GM19463 (cell line): Measurements from ENCODE around the gene RBM20.

ENCODE experiments used
- ATAC-seq: cut with Tn5 transposase; IDR thresholded peaks from one replicate; pipeline ENCODE4 v1.9.1; 2021; ENCODE audit warnings: mild to moderate bottlenecking, moderate library complexity; ENCODE audit not compliant: unreplicated experiment

Gene RBM20

DNA sequence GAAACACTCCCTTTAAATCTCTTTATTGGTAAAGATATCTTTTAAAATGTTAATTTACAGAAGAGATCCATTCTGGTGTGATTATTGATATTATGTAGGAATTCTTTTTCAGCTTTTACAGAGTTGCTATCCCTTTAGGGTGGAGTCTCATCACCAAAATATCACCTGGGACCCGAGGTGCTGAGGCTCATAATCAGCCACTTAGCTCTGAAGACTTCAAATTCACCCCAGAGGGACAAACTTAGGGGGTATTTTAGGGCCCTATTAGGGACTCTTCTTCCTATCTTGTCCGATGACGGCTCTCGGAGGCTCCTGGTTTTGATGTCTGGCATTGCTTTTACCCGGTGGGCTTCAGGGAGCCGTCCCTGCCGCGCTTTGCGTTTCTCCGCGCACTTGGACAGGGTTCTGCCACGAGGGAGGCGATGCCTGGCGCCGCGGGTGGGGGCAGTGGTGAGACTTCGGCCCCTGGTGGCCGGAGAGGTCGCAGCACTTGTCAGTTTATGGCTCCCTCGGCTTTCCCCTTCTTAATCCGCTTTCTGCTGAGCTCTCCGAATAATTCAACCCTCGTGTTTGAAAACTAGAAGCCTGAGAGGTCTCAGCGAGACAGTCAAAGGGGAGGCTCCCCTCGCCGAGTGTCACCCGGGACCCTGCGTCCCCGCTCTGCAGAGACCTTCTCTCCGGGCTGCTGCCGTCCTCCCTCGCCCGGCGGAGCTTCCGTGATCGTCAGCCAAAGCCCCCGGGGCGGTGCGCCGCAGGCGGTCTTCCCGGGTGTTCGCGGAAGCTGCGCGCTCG is 27.8 kb downstream of the RBM20 start:
- ATAC-seq = peak; percentile 100

DNA sequence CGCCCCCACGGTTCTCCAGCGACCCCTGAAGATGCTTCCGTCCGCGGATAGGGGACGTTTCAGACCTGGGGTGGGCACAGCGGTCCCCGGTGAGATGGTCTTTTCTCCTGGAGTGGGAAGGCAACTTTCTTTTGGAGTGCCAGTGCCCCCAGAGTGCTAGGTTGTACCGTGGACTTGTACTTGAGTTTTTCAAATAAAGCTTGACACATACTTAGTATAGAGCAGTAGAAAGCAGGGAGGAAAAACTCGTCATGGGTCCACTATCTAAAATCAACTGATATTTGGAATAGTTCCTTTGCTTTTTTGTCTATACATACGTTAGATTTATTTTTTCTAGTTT is 28.4 kb downstream of the RBM20 start:
- ATAC-seq = peak; percentile 20

DNA sequence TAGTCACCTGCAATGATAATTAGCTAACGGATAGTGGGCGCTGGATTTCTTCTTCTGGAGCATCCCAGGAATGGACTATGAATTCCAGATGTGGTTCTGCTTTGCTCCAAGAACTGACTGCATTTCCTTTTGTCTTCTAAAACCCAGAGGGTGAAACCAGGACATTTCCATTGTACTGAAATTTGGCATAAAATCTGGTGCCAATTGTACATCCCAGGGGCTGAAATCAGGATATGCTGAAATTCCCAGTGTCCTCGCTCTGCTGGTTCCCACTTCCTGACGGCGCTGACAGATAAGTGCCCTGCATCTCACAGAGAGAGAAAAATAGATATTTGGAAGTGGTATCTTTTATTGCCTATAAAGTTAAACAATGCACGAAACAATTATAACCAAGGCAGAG is 31.9 kb downstream of the RBM20 start:
- ATAC-seq = no peak

DNA sequence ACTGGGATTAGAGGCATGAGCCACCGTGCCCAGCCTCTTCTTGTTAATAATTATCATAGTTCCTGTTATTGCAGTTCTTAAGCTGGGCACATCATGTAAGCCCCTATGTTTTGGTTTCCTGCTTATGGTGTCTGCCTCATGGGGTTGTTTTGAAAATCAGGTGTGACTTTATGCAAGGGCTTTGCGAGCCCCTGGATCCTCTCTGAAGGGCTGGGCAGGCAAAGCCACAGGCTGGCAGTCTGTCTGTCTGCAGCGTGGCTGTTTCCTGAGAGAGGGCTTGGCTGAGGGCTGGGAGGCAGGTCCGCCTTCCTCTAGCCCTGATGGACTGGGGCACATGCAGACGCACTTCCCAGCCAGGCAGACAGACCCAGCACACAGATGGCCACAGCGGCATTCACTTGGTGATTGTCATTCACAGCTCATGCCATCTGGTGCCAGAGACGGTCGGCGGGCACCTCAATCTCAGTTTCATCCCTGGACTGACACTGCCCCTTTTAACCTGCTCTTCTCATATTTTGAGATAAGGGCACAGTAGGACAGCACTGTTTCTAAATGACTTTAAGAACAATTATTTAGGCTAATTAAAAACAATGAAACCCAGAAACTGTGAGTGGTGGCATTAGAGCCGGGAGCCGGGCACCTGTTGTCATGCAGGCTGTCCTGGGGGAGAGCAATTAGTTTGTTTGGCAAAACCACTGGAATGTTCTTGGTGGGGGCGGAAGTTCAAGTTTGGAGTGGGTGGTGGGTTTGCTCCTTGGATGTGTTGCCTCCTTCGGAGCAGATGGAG is 35.5 kb downstream of the RBM20 start:
- ATAC-seq = no peak

DNA sequence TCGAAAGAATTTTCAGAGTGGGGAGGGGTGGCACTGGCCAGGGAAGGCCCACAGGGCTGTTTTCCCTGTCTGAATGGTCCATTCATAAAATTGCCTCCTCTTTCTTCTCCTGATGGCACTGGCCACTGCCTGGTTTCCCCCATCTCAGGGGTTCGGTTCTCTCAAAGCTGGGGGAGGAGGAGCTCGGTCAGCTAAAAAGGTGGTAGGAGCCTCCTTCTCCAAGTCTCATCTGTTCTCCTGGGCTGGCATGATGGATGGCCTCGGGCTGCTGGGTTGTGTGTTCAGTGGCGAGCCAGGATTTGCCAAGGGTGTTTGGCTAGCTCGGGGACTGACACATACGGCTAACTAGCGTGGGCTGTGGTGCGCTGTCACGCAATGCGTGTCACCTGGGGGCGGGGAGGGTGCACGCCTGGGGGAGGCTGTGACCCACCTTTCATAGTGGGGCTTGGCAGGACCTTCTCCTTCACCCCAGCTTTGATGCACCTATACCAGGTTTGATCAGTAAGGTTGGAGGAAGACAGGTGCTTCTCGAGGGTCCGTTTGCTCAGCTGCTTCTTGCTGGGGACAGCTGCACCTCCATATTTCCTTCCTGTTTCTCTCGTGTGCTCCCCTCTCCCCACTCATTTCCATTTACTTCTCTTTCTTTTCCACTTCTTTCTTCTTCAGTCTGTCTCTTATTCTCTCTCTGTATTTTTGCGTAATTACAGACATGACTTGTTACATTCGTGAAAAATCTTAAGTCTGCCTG is 36.3 kb downstream of the RBM20 start:
- ATAC-seq = no peak

DNA sequence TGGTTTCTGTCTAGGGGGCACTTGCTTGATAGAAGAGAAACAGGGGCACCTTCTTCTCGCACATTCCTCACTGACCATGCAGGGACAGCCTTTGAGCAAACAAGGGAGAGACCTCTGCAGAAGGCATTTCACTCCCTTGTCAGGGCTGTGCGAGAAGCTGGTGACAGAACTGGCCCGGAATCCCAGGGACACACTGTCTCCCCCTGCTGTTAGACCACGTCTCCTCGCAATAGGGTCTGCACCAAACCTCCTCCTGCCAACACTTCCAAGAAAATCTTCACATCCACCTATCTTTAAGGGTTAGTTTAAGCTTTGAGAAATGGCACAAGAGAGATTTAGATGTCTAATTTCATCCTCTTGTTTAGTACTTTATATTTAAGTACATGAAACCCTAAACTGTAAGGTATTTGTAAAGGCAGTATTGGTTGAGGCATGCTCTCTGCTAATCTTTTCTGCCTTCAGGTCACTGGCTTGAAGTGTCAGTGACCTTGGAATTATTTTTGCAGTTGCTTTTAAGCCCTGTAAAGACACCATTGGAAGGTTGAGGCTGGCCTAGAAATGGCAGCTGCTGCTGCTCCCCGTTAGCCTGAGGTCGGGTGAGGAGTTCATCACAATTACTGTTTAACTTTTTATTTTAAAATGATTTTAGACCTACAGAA is 37.0 kb downstream of the RBM20 start:
- ATAC-seq = no peak

DNA sequence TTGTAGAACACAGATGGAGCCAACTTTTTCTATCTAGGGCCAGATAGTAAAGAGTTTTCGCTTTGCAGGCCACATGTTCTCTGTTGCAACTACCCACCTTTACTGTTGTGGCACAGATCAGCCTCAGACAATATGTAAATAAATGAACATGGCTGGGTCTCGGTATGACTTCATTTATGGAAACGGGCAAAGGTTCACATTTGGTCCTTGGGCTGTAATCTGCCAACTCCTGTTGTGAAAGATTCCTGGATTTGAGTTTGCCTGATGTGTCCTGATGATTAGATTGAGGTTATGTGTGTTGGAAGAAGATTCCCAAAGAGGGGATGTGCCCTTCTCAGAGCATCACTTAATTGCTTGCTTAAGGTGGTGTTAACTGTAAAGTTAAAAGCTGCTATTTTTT is 38.2 kb downstream of the RBM20 start:
- no peak for ATAC-seq

DNA sequence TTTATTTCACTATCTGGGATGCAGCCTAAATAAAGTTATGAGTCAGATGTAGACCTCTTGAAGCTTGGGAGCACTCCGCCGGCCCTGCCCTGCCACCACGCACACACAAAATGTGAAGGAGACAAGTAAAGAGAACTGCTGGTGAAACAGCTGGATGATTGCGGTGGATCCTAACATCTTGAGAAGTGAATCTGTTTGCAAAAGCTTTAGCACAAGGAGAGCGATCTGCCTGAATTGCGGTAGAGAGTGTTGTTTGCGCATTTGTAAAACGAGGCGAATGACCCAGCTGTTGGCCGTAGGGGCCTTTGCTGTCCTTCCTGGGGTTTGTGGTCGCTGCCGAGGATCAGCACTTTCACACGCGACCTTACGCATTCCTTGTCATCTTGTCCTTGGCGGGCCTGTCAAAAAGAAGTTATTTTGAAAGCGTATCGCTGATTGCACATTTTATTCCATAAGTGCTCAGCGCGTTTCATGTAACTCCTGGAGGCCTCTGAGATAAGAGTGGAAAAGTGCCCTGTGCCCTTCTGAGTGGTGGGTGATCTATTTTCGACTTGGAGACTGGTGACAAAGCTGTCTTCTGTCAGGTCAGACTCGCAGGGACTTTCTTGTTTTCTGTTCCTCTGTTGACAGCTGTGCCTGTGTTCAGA is 40.8 kb downstream of the RBM20 start:
- ATAC-seq = no peak

DNA sequence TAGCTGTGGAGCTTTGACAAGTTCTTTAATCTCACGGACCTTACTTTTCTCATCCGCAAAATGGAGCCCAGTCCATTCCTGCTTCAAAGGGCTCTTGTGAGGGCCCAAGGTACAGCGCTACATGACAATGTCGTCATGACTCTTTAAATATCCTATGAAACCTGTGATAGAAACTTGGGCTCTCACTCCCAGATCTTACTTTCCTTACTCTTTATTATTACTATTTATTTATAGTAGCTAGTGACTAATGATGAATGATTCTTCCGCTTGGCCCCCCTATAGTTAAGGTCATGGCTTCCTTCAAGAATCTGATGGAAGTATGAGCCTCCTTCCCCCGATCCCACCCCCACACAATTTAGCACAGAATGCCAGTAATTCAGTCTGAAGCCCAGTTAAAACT is 41.9 kb downstream of the RBM20 start:
- ATAC-seq = no peak

DNA sequence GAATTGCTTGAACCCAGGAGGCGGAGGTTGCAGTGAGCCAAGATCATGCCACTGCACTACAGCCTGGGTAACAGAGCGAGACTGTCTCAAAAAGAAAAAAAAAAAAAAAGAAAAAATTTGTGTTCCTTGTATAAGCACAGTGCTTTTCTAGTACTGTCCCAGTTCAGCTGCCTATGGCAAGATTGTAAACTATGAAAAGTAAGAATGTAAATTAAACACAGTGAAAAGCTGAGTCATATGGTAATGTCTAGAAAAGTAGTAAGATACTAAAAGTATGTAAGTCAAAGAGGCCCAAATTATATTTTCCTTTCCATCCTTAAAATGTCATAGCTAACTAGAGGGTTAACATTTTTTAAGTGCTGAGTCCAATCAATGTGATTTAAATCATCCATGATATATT is 42.8 kb downstream of the RBM20 start:
- ATAC-seq = no peak

DNA sequence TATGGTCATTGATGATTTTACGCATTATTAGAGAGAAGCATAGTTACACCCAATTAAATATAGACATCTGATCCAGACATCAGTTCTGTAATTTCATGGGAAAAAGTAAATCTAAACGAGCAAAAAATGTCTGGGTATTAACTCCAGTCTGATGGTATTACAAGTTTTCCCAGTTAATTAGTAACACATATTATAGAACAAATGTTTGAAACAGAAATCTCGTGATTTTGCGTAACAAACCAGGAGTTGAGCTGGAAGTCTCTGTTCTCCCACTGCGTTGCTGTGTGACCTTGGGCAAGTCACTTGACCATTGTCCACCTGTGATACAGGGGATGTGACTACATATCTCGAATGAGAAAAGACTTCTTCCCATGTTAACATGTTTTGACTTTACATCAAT is 43.3 kb downstream of the RBM20 start:
- ATAC-seq = no peak

DNA sequence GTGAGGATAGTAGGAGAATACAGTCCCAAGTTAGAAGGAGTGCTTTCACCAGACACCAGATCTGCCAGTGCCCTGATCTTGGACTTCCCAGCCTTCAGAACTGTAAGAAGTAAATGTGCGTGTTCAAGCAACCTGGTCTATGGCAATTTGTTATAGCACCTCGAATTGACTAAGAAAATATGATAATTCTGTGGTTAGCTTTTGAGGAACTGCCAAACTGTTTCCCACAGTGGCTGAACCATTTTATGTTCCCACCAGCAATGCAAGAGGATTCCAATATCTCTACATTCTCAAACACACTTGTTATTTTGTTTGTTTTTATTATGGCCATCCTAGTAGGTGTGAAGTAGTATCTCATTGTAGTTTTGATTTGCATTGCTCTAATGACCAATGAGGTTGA is 47.0 kb downstream of the RBM20 start:
- ATAC-seq = no peak

DNA sequence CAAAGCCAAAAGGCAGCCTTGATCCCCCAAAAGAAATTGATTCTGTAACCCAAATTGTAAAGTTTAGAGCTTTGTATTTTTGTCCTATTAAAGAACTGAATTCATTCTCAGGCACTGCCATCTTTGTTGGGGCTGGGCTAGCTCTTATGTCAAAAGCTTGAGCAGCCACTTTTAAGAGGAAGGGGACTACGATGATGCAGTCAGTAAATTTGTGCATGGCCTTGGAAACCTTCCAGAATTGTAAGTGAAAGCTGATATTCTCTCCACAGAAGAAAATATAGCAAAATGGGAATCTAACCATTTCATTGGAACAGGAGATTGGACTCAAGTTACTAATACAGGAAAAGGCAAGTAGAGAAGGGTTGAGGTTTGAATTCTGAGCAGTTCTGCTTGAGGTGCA is 50.1 kb downstream of the RBM20 start:
- ATAC-seq = no peak

DNA sequence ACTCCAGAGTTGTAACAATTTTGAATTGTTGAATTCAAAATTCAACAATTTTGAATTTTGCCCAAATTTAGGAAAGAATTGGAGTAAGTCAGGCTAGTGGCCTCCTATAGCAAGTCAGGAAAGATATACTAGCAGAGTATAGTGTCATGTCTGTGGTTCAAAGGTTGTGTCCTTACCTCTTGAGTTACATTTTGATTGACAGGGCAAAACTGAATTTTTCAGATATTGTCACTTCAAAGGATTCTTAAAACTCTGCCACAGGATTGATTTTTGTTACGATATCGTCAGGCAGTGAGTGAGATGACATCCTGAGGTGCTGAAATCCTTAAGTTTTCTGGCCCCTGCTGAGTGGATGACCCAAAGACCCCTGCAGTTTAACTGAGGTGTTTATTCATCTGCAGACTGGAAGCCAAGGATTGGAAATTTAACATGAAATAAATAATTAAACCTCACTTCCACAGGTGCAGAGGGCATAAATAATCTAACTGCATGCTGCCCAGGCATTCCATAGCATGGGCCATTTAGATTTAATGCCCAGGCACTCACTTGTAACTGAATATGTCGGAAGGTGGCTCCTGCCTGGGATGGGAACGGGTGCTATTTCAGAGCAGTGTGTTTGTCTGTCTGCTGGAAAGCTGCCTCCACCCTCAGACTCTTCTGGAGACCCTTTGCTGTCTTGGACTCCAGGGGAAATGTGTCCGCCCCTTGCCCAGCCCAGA is 50.8 kb downstream of the RBM20 start:
- ATAC-seq = no peak

DNA sequence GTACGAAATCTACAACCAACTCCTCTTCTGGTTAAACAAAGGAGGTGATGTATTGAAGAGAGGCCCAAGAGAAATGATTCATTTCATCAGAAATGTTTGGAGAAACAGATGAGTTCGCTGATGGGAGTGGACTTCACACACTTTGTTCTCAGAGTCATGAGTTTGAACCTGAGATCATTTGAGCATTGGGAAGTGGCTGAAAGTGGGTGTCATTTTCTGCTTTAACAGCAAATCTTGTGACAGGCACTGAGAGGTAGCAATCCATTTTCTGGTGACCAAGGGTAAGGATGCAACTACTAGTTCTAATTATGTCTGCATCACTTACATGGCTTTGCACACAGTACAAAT is 51.4 kb downstream of the RBM20 start:
- ATAC-seq = no peak

DNA sequence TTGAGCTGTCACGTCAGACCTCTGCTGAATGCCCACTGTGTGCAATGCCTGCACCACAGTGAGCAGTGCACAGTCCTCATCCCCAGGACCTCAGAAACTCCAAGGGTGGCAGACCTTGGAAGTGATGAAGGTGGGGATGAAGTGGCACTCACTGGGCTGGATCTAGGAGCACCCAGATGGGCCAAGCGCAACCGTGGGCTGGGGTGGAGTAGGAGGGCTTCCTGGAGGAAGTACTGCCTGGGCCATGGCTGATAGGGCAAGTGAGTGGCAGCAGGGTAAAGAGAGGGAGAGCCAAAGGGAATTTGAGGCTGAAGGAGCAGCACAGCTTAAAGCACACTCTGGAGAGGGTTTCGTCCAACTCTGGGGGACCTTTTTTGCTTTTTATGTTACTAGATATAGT is 52.3 kb downstream of the RBM20 start:
- ATAC-seq = no peak

DNA sequence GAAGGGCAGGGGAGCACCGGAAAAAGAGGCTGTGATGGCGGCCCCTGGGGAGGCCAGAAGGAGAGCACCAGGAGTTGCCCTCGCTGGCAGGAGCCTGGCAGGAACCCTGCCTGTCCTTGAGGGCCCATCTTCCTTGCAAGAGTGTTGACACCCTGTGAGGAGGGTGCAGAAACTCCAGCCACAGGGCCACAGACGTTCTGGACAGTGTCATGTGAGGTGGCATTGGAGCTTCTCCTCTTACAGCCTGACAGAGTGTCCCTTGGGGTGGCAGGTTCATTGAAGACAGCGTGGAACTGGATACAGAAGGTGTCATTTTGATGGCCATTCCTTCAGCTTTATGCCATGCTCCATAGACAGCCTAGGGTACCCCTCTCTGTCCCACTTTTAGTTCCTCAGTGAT is 54.2 kb downstream of the RBM20 start:
- ATAC-seq = no peak

DNA sequence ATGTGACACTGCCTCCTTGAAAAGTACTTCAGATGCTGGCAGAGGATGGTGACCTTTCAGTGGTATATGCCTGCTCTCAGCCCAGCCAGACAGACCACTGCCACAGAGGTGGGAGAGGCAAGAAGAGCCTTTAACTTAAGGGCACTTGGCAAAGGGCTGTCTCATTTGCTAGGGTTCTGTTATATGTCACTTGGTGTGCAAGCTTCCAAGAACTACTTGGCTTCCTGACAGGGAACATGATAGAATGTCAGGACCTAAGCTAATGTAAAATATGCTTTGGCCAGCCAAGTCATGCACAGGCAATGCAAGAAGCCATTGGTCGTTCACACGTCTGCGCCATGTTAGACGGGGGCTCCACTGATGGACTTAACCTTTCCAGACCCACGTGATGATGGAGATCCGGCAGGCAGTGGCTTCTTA is 54.7 kb downstream of the RBM20 start:
- no peak for ATAC-seq

DNA sequence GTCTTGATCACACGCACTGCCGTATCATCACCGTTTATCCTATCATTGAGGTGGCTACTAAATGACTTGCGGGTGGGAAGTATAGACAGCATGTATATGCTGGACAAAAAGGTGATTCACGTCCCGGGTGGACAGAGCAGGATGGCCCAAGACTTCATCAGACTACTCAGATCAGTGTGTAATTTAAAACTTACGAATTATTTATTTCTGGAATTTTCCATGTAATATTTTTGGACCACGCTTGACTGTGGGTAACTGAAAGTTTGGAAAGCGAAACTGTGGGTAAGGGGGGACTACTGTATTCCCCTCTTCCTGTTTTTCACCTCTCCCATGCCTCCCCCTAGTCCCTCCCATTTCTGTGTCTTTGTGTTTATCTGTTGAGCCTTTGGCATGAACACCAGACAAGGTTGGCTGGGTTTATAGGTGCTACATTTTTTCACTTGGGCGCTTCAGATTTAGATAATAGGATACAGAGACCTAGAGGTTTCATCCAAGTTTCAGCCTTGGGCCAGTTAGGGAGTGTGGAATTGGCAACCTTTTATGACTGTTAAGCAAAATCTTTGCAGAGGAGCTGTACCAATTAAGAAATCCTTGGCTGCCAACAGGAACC is 55.8 kb downstream of the RBM20 start:
- no peak for ATAC-seq
